Cardiac fibroblast (primary cell): ENCODE data around the gene CDC42SE2.
"Not testable (repeated sequence)": the region's sequence is repeated elsewhere in the genome, so short reads cannot be mapped to it uniquely, and the experiment has no call there.

Experiments used
- DNase-seq, 2 donors: peaks; one replicate each; pipeline versions ENCODE4 v3.0.0 to v3.0.0-alpha.2; 2010; ENCODE audit warnings: low read depth in 2 of 2
- H3K4me3 ChIP-seq, 2 donors: replicated peaks in 1 of 2; 1 replicate in 1 of 2; 2 replicates in 1 of 2; pipeline ENCODE4 v1.5.1; 2011; ENCODE audit warnings: low read depth in 2 of 2, low read length in 2 of 2, mild to moderate bottlenecking in 2 of 2, moderate library complexity in 1 of 2
- TF ChIP-seq, protein P1 (sequence below): IDR thresholded peaks from one replicate; pipeline ENCODE4 v1.5.1; 2011; ENCODE audit warnings: low read depth, mild to moderate bottlenecking, low read length, inconsistent platforms

Gene CDC42SE2

DNA sequence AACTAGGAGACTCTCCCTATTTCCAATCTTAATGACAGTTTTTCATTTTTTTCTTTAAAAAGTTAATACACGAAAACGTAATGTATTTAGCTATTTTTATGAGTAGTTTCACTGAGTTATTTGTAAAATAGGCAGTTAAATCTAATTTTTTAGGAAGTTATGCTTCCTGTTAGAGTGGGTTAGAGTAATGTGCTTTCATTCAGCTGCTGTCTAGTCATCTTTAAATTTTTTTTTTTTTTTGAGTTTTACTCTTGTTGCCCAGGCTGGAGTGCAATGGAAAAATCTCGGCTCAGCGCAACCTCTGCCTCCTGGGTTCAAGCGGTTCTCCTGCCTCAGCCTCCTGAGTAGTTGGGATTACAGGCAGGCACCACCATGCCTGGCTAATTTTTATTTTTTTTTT, 34.0 kb downstream of the CDC42SE2 start:
- no peak overlapping the region for H3K4me3 ChIP-seq
- no peak for DNase-seq
- TF ChIP-seq, protein P1, sequence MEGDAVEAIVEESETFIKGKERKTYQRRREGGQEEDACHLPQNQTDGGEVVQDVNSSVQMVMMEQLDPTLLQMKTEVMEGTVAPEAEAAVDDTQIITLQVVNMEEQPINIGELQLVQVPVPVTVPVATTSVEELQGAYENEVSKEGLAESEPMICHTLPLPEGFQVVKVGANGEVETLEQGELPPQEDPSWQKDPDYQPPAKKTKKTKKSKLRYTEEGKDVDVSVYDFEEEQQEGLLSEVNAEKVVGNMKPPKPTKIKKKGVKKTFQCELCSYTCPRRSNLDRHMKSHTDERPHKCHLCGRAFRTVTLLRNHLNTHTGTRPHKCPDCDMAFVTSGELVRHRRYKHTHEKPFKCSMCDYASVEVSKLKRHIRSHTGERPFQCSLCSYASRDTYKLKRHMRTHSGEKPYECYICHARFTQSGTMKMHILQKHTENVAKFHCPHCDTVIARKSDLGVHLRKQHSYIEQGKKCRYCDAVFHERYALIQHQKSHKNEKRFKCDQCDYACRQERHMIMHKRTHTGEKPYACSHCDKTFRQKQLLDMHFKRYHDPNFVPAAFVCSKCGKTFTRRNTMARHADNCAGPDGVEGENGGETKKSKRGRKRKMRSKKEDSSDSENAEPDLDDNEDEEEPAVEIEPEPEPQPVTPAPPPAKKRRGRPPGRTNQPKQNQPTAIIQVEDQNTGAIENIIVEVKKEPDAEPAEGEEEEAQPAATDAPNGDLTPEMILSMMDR: no peak

DNA sequence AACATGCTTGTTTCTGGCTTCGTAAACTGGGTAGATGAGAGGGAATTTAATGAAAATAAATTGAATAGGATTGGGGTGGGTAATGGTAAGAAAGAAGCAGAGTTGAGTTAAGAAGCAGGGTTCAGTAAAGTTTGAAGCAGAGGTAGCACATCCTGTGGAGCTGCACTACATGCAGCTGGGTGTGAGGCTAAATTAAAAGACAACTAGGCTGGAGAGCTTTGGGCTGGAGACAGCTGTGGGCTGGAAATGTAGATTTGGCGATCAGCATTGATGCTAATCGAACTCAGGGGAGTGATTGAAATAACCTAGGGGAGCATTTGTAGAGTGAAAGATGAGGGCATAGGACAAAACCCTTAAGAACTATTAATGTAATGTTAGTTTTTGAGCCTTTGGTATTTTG, 35.6 kb downstream of the CDC42SE2 start:
- no peak overlapping the region for H3K4me3 ChIP-seq
- no peak for DNase-seq
- TF ChIP-seq, protein P1: no peak

DNA sequence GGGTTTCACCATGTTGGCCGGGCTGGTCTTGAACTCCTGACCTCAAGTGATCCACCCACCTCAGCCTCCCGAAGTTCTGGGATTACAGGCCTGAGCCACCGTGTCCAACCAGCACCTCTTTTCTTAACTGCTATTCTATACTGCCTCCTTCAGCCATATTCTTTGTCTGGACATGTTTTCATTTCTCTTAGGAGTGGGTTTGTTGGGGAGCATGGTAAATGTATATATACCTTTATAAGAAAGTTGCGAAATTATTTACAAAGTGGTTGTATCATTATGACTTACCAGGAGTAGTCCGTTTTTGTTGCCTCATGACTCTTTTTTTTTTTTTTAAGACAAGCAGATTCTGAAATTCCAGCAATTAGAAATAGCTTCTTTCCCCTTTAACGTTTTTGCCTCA, 38.7 kb downstream of the CDC42SE2 start:
- no peak overlapping the region for H3K4me3 ChIP-seq
- TF ChIP-seq, protein P1: no peak
- DNase-seq: no peak

DNA sequence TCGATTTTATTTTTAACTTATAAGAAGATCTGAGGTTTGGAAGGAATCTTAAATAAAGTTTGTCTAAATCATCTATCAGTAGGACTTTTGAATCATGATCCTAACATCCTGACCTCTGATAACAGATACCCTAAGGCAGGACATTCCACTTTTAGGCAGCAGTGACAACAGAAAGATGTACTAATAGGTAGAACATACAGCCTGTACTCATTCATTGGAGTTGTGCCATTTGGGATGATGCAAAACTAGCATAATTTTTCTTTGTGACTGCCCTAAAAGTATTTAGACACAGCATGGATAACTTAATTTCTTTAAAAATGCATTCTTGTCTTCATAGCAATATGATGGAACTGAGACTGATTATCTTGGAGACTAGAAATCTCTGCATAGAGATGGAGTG, 39.7 kb downstream of the CDC42SE2 start:
- H3K4me3 ChIP-seq: no peak overlapping the region
- DNase-seq: peak; percentile 63 to 80
- TF ChIP-seq, protein P1: no peak

DNA sequence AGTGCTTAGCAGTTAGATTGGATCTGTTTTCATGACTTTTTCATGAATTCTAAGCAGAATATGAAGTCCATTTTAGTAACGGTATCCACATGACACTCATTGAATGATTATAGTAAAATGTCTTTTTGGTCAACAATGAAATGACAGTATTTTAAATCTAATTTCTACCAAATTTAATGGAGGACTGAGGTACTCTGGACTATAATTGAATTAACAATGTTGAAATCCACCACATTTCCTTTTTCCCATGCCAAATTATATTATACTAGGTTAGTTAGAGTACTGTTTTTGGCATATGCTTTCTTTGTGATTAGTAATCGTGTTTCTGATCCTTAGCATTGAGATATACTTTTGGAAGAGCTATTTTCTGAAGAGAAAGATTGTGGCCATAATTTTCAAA, 40.6 kb downstream of the CDC42SE2 start:
- no peak for DNase-seq
- TF ChIP-seq, protein P1: no peak
- no peak overlapping the region for H3K4me3 ChIP-seq

DNA sequence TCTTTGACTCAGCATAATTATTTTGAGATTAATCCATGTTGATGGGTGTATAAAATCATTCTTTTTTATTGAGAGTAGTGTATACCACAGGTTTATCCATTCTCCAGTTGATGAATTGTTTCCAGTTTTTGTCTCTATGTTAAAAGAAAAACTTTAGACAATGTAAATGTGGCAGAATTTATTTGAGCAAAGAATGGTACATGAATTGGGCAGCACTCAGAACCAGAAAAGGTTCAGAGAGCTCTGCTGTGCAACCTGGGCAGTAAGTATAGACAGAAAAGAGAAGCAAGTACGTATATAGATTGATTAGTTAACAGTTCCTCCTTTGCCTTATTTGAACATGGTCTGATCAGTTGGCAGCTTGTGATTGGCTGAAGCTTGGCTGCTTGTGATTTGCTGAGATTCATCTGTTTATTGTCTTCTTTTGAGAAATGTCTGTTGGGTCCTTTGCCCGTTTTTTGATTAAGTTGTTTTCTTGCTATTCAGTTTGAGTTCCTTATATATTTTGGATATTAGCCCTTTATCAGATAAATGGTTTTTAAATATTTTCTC, 41.4 kb downstream of the CDC42SE2 start:
- no peak for DNase-seq
- H3K4me3 ChIP-seq: no peak overlapping the region
- TF ChIP-seq, protein P1: no peak

DNA sequence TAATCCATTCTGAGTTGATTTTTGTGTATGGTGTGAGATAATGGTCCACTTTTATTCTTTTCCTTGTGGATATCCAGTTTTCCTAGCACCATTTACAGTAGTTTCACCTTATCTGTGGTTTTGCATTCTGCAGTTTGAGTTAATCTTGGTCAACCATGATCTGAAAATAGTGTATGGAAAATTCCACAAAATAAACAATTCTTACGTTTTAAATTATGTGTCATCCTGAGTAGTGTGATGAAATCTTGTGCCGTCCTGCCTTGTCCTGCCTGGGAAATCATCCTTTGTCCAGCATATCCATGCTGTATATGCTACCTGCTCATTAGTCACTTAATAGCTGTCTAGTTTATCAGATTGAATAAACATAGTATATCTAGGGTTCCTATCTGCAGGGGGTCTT, 42.1 kb downstream of the CDC42SE2 start:
- peak; percentile 43 to 59 for DNase-seq
- TF ChIP-seq, protein P1: no peak
- no peak overlapping the region for H3K4me3 ChIP-seq

DNA sequence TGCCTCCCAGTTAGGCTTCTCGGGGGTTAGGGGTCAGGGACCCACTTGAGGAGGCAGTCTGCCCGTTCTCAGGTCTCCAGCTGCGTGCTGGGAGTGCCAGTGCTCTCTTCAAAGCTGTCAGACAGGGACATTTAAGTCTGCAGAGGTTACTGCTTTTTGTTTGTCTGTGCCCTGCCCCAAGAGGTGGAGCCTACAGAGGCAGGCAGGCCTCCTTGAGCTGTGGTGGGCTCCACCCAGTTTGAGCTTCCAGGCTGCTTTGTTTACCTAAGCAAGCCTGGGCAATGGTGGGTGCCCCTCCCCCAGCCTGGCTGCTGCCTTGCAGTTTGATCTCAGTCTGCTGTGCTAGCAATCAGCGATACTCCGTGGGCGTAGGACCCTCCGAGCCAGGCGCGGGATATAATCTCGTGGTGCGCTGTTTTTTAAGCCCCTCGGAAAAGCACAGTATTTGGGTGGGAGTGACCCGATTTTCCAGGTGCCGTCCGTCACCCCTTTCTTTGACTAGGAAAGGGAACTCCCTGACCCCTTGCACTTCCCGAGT, 48.5 kb downstream of the CDC42SE2 start:
- H3K4me3 ChIP-seq, DNase-seq: not testable (repeated sequence)
